ENCODE results near the gene NTN1.

Gene NTN1

DNA sequence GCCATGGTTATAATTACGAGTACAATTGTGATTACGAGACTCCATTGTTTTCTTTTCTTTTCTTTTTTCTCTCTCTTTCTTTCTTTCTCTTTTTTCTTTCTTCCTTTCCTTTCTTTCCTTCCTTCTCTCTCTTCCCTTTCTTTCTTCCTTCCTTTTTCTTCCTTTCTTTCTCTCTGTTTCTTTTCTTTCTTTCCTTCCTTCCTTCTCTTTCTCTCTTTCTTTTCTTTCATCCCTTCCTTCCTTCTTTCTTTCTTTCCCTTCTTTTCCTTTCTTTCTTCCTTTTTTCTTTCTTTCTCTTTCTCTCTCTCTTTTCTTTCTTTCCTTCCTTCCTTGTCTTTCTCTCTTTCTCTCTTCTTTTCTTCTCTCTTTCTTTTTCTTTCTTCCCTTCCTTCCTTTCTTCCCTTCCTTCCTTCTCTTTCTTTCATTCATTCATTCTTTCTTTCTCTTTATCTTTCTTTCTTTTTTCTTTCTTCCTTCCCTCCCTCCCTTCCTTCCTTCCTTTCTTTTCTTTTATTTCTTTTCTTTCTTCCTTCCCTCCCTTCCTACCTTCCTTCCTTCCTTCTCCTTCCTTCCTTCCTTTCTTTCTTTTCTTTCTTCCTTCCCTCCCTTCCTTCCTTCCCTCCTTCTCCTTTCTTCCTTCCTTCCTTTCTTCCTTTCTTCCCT is 14.1 kb upstream of the NTN1 start:
- Histone ChIP-seq H3K36me3 (ENCODE audit: insufficient read depth, low read length) (no peaks in the 10 kb centered on the region), H3K27me3 (ENCODE audit: insufficient read depth, low read length) (peaks cover 96% of the 10 kb centered on the region), H3K9ac (ENCODE audit: low read depth, low read length) (no peak overlapping the region), H3K9me3 (ENCODE audit: insufficient read depth, low read depth, low read length) (no peaks in the 10 kb centered on the region), H3K4me1 (ENCODE audit: insufficient read depth, low read length) (no peaks in the 10 kb centered on the region), H3K4me3 (ENCODE audit: low read length) (no peak overlapping the region), H3K27ac (ENCODE audit: low read depth, low read length) (no peak overlapping the region)
- 95% methylated on average over 2 of the region's 2 CpGs for WGBS

GRCh38 chr17:9009096-9009495 is 12.2 kb upstream of the NTN1 start:
- WGBS, result 87% methylated on average over 4 of the region's 4 CpGs
- H3K27me3 ChIP-seq (ENCODE audit: insufficient read depth, low read length), result peaks cover 77% of the 10 kb centered on the region

DNA sequence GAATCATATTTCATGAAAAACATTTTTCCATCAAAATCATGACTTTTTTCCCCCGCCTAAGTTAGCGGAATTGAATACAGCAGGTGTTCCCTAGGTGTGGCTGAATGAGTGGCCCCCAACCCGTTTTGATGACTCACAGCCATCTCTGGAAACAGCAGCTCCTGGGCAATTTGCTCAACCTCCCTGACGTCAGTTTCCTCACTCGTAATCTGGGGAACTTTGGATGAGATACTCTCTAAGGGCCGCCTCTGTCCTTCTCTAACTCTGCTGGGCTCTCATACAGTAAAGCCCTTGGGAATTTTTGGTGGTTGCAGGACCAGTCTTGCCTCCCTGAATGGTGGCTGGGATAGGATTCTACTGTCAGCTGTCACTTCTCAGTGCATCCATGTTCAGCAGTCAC is 11.6 kb upstream of the NTN1 start:
- Histone ChIP-seq H3K4me1 (ENCODE audit: insufficient read depth, low read length) (no peaks in the 10 kb centered on the region; the same call in 1 of the 2 replicates), H3K27me3 (ENCODE audit: insufficient read depth, low read length) (peaks cover 71% of the 10 kb centered on the region), H3K36me3 (ENCODE audit: insufficient read depth, low read length) (no peaks in the 10 kb centered on the region), H3K4me3 (ENCODE audit: low read length) (no peak overlapping the region), H3K27ac (ENCODE audit: low read depth, low read length) (no peak overlapping the region), H3K9ac (ENCODE audit: low read depth, low read length) (no peak overlapping the region), H3K9me3 (ENCODE audit: insufficient read depth, low read depth, low read length) (no peaks in the 10 kb centered on the region)
- WGBS, result 71% methylated on average over 6 of the region's 6 CpGs

More at GRCh38 chr17:9009096-9009495, 12.2 kb upstream of the NTN1 start:
- Histone ChIP-seq H3K4me3 (ENCODE audit: low read length) (no peak overlapping the region), H3K27ac (ENCODE audit: low read depth, low read length) (no peak overlapping the region), H3K9ac (ENCODE audit: low read depth, low read length) (no peak overlapping the region), H3K4me1 (ENCODE audit: insufficient read depth, low read length) (no peaks in the 10 kb centered on the region; the same call in 1 of the 2 replicates), H3K9me3 (ENCODE audit: insufficient read depth, low read depth, low read length) (no peaks in the 10 kb centered on the region), H3K36me3 (ENCODE audit: insufficient read depth, low read length) (no peaks in the 10 kb centered on the region)

- Histone ChIP-seq H3K36me3 (ENCODE audit: insufficient read depth, low read length) (no peaks in the 10 kb centered on the region), H3K9me3 (ENCODE audit: insufficient read depth, low read depth, low read length) (no peaks in the 10 kb centered on the region), H3K4me1 (ENCODE audit: insufficient read depth, low read length) (no peaks in the 10 kb centered on the region; the same call in 1 of the 2 replicates), H3K9ac (ENCODE audit: low read depth, low read length) (no peak overlapping the region), H3K4me3 (ENCODE audit: low read length) (no peak overlapping the region), H3K27ac (ENCODE audit: low read depth, low read length) (no peak overlapping the region), H3K27me3 (ENCODE audit: insufficient read depth, low read length) (peaks cover 59% of the 10 kb centered on the region)
- 68% methylated on average over 7 of the region's 7 CpGs for WGBS
These were observed 10.3 kb upstream of the NTN1 start for GRCh38 chr17:9011001-9011400.

DNA sequence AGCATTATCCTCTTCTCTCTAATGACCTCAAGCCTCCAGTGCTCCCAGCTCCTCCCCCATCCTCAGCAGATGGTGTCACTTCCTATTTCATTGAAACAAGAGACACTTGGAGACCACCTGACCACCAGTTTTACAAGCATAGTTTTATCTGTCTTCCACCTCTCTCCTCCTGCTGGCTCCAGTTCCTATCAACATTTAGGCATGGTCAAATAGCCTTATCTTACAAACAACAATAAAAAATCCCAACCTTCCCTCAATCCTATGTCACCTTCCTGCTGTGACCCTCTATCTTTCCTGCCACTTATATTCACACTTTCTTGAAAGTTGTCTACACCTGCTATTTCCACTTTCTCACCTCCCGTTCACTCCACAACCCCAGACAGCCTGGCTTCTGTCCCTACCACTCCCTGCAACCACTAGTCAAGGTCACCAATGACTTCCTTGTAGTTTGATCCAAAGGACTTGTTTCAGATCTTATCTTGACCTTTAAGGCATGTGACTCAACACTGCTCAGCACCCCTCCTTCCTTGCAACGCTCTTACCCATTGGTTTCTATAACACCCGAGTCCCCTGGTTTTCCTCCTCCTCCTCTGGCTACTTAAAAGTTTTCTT is 4.3 kb upstream of the NTN1 start:
- H3K4me1 ChIP-seq (ENCODE audit: insufficient read depth, low read length), result peaks cover 8% of the 10 kb centered on the region
- no peak overlapping the region for H3K4me3 ChIP-seq (ENCODE audit: low read length)
- H3K36me3 ChIP-seq (ENCODE audit: insufficient read depth, low read length), result no peaks in the 10 kb centered on the region
- peaks cover 57% of the 10 kb centered on the region for H3K27me3 ChIP-seq (ENCODE audit: insufficient read depth, low read length)
- WGBS, result 64% methylated on average over 3 of the region's 3 CpGs
- H3K9me3 ChIP-seq (ENCODE audit: insufficient read depth, low read depth, low read length), result no peaks in the 10 kb centered on the region
- no peak overlapping the region for H3K27ac ChIP-seq (ENCODE audit: low read depth, low read length)
- no peak overlapping the region for H3K9ac ChIP-seq (ENCODE audit: low read depth, low read length)

DNA sequence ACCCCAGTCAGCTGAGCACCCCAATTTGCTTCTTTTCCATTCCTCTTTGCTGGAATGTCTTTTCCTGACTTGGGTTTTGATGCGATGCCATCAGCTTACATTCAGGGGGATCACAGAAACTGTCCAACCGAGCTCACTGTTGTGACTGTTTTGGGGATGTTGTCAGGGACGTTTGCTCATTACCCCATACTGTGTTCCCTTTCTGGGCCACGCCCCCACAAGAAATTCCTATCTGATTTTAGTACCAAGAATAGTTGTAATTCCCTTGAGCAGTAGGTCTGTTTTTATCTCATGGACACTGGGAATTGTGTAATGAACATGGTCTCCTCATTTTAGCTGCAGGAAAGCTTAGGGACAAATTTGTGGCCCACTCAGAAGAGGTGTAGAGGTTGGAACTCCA is 2.6 kb upstream of the NTN1 start:
- H3K9ac ChIP-seq (ENCODE audit: low read depth, low read length), result no peak overlapping the region
- H3K9me3 ChIP-seq (ENCODE audit: insufficient read depth, low read depth, low read length), result no peaks in the 10 kb centered on the region
- H3K36me3 ChIP-seq (ENCODE audit: insufficient read depth, low read length), result no peaks in the 10 kb centered on the region
- H3K27me3 ChIP-seq (ENCODE audit: insufficient read depth, low read length), result peaks cover 74% of the 10 kb centered on the region
- no peak overlapping the region for H3K4me3 ChIP-seq (ENCODE audit: low read length)
- H3K27ac ChIP-seq (ENCODE audit: low read depth, low read length), result no peak overlapping the region
- H3K4me1 ChIP-seq (ENCODE audit: insufficient read depth, low read length), result peaks cover 13% of the 10 kb centered on the region
- WGBS, result 68% methylated on average over 3 of the region's 4 CpGs

DNA sequence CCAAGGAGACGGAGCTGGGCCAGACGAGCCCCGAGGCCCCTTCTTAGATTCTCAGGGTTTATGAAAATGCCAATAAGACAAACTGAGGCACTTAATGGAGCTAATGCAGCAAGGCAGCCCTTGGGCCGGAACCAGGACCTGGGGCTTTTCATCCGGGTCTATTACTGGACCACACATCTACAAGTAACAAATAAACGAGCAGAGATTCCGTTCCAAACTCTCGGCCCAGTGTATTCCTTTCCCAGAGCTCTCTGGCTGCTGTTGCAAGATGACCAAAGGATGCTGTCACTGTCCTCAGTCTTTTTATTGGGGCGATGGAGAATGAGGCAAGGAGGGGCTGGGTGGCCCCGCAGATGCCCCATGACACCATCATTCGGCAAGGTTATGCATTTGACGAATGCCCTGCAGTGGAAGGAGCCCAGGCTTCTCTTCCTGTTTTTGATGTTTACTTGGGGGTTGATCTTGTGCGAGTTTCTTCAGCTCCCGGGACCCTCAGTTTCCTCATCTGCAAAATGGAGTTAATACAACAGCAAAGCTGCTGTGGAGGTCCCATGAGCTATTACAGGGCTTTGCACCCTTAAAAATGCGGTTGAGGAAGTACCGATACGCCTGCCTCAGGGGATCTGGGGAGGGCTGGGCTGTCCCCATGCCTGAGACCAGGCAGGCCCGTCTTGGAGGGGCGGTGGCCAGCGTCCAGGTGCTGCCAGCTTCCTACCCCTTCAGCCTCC is 1.1 kb upstream of the NTN1 start:
- Histone ChIP-seq H3K4me1 (ENCODE audit: insufficient read depth, low read length) (peaks cover 27% of the 10 kb centered on the region), H3K36me3 (ENCODE audit: insufficient read depth, low read length) (no peaks in the 10 kb centered on the region), H3K27me3 (ENCODE audit: insufficient read depth, low read length) (peaks cover 89% of the 10 kb centered on the region), H3K27ac (ENCODE audit: low read depth, low read length) (no peak overlapping the region), H3K9me3 (ENCODE audit: insufficient read depth, low read depth, low read length) (no peaks in the 10 kb centered on the region), H3K9ac (ENCODE audit: low read depth, low read length) (no peak overlapping the region), H3K4me3 (ENCODE audit: low read length) (peak overlapping the region; percentile 60)
- WGBS, result 52% methylated on average over 20 of the region's 20 CpGs

- Histone ChIP-seq H3K9ac (ENCODE audit: low read depth, low read length) (no peak overlapping the region), H3K27me3 (ENCODE audit: insufficient read depth, low read length) (peaks cover 95% of the 10 kb centered on the region), H3K27ac (ENCODE audit: low read depth, low read length) (no peak overlapping the region), H3K4me3 (ENCODE audit: low read length) (peak overlapping the region; percentile 60), H3K9me3 (ENCODE audit: insufficient read depth, low read depth, low read length) (no peaks in the 10 kb centered on the region), H3K36me3 (ENCODE audit: insufficient read depth, low read length) (no peaks in the 10 kb centered on the region), H3K4me1 (ENCODE audit: insufficient read depth, low read length) (peaks cover 30% of the 10 kb centered on the region)
- WGBS, result 3% methylated on average over 25 of the region's 25 CpGs
These were observed 519 bp upstream of the NTN1 start for GRCh38 chr17:9020824-9021157.

DNA sequence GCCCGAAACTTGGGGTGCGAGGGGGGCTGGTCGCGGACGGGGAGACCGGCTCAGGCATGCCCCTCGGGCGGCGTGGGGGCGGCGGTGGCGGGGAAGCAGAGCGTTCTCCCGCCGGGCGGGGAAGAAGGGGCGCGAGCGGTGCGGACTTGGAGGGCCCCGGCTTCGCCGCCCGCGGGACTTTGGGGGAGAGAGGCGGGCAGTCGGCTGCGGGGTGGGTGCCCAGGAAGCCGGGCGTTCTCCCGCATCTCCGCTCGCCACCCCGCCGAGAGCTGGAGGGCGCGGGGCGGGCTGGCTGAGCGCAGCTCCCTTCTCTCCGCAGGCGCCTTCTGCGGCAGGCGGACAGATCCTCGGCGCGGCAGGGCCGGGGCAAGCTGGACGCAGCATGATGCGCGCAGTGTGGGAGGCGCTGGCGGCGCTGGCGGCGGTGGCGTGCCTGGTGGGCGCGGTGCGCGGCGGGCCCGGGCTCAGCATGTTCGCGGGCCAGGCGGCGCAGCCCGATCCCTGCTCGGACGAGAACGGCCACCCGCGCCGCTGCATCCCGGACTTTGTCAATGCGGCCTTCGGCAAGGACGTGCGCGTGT is 772 bp downstream of the NTN1 start:
- Histone ChIP-seq H3K9me3 (ENCODE audit: insufficient read depth, low read depth, low read length) (no peaks in the 10 kb centered on the region), H3K4me1 (ENCODE audit: insufficient read depth, low read length) (peaks cover 31% of the 10 kb centered on the region), H3K36me3 (ENCODE audit: insufficient read depth, low read length) (no peaks in the 10 kb centered on the region), H3K4me3 (ENCODE audit: low read length) (peak overlapping the region; percentile 60), H3K27ac (ENCODE audit: low read depth, low read length) (no peak overlapping the region), H3K9ac (ENCODE audit: low read depth, low read length) (no peak overlapping the region), H3K27me3 (ENCODE audit: insufficient read depth, low read length) (peaks cover 99% of the 10 kb centered on the region)
- under 1% methylated on average over 79 of the region's 79 CpGs for WGBS

- Histone ChIP-seq H3K4me3 (ENCODE audit: low read length) (peak overlapping the region; percentile 60), H3K36me3 (ENCODE audit: insufficient read depth, low read length) (no peaks in the 10 kb centered on the region), H3K9me3 (ENCODE audit: insufficient read depth, low read depth, low read length) (no peaks in the 10 kb centered on the region), H3K4me1 (ENCODE audit: insufficient read depth, low read length) (peaks cover 26% of the 10 kb centered on the region), H3K9ac (ENCODE audit: low read depth, low read length) (no peak overlapping the region), H3K27me3 (ENCODE audit: insufficient read depth, low read length) (peaks cover 98% of the 10 kb centered on the region), H3K27ac (ENCODE audit: low read depth, low read length) (no peak overlapping the region)
- WGBS, result 4% methylated on average over 106 of the region's 106 CpGs
These were observed 1.5 kb downstream of the NTN1 start for GRCh38 chr17:9022573-9023391.

Data from HUES64 (cell line).